GM12878 (cell line): ENCODE results near the gene MAML3. TPM values are rescaled to one million over a fixed set of nuclear protein-coding genes. Genes with fewer than 3 reads are reported as not detected.

Experiments used
- ATAC-seq: fragments of 200-7000 bp; cut with Tn5 transposase; 3 replicates; pipeline ENCODE4 v1.9.1; 2020; ENCODE audit warnings: mild to moderate bottlenecking, moderate library complexity
- BruUV-seq: library from RNA; stranded (reverse); fragments of 400-500 nt; replicated peaks from 2 replicates; lab custom pipeline; 2021; lab: Mats Ljungman, UMichigan
- CTCF ChIA-PET: fragments of 300-600 bp; sonication (Branson Sonifier 250); formaldehyde crosslinking; extraction: SDS; loops from one replicate; lab custom pipeline; 2021; ENCODE audit warnings: inconsistent platforms; lab: Yijun Ruan, JAX
- POLR2A ChIA-PET: fragments of 350-600 bp; formaldehyde crosslinking; extraction: SDS; loops from one replicate; lab custom pipeline; 2021; ENCODE audit warnings: inconsistent platforms; lab: Charles Lee
- RAD21 ChIA-PET: fragments of 300-600 bp; sonication (Branson Sonifier 250); formaldehyde crosslinking; loops from one replicate; lab custom pipeline; 2023; ENCODE audit warnings: antibody characterized with exemption; ENCODE audit not compliant: unreplicated experiment; lab: Charles Lee
- SMC1A ChIA-PET: fragments of 300-600 bp; sonication (Branson Sonifier 250); formaldehyde crosslinking; loops from one replicate; lab custom pipeline; 2023; ENCODE audit not compliant: unreplicated experiment, uncharacterized antibody; lab: Charles Lee
- DNase-seq: peaks from one replicate; pipeline ENCODE4 v3.0.0-alpha.2; 2011; ENCODE audit warnings: low read depth, low spot score
- FAIRE-seq: peaks from 3 replicates; lab custom pipeline; 2011; peaks lifted over from hg19 to GRCh38; lab: Jason Lieb, UNC
- H2AFZ ChIP-seq: 2 replicates; pipeline ENCODE4 v1.6.0; 2011; ENCODE audit warnings: low read depth, low read length, control low read depth; ENCODE audit not compliant: control insufficient read depth
- H3K27ac ChIP-seq: 2 replicates; pipeline ENCODE4 v1.5.1; 2011; ENCODE audit warnings: control low read depth; ENCODE audit not compliant: control insufficient read depth, insufficient read depth
- H3K27me3 ChIP-seq, 2 experiments: replicated peaks in 1 of 2; 2 replicates each; pipeline versions ENCODE4 v1.6.0 to v1.6.1; 2011; ENCODE audit warnings: low read length in 1 of 2; ENCODE audit not compliant: control insufficient read depth in 2 of 2, insufficient read depth in 2 of 2
- H3K36me3 ChIP-seq, 2 experiments: 2 replicates each; pipeline ENCODE4 v1.5.1; 2011; ENCODE audit warnings: low read length in 1 of 2; ENCODE audit not compliant: control insufficient read depth in 2 of 2, insufficient read depth in 2 of 2
- H3K4me1 ChIP-seq: 2 replicates; pipeline ENCODE4 v1.6.1; 2011; ENCODE audit warnings: mild to moderate bottlenecking, low read length, moderate library complexity, mixed read lengths; ENCODE audit not compliant: control insufficient read depth, insufficient read depth
- H3K4me2 ChIP-seq: 2 replicates; pipeline ENCODE4 v1.6.0; 2011; ENCODE audit warnings: control low read depth; ENCODE audit not compliant: control insufficient read depth, insufficient read depth
- H3K4me3 ChIP-seq: fragments of 200-600 bp; sonication (generic); 2 replicates; pipeline ENCODE4 v1.5.1; 2016
- H3K79me2 ChIP-seq: 2 replicates; pipeline ENCODE4 v1.6.0; 2011; ENCODE audit warnings: low read length; ENCODE audit not compliant: control insufficient read depth, insufficient read depth
- H3K9ac ChIP-seq: 2 replicates; pipeline ENCODE4 v1.8.0; 2011; ENCODE audit warnings: low read length, control low read depth, mixed read lengths; ENCODE audit not compliant: control insufficient read depth, insufficient read depth
- H3K9me3 ChIP-seq: replicated peaks from 3 replicates; pipeline ENCODE4 v1.5.1; 2011; ENCODE audit warnings: mild to moderate bottlenecking, low read length; ENCODE audit not compliant: control insufficient read depth, insufficient read depth
- H4K20me1 ChIP-seq: 2 replicates; pipeline ENCODE4 v1.6.0; 2011; ENCODE audit not compliant: control insufficient read depth, insufficient read depth
- CHD1 ChIP-seq: IDR thresholded peaks from 2 replicates; pipeline ENCODE4 v1.6.1; 2012; ENCODE audit warnings: low read depth, low read length, improper control_type of control experiment
- CREM ChIP-seq: IDR thresholded peaks from 2 replicates; pipeline ENCODE4 v1.6.1; 2014; ENCODE audit warnings: antibody characterized with exemption, low read depth
- EP300 ChIP-seq, 2 experiments: fragments of 150-350 bp in 1 of 2; IDR thresholded peaks; 2 replicates each; pipeline ENCODE4 v1.6.1; 2011 to 2012; ENCODE audit warnings: low read depth in 2 of 2, low read length in 2 of 2, borderline replicate concordance in 1 of 2, improper control_type of control experiment in 1 of 2, inconsistent platforms in 1 of 2; ENCODE audit not compliant: control insufficient read depth in 1 of 2
- SMAD1 ChIP-seq: fragments of 450-650 bp; IDR thresholded peaks from 2 replicates; pipeline ENCODE4 v1.6.1; 2018; ENCODE audit warnings: mild to moderate bottlenecking, low read depth; ENCODE audit not compliant: partially characterized antibody
- WGBS: methylation state at CpG from one replicate; pipeline ENCODE4 v1.1.6; 2016; ENCODE audit warnings: low lambda C conversion rate; ENCODE audit not compliant: insufficient replicate concordance, insufficient coverage; ENCODE audit errors: missing lambda C conversion rate; 5-methylcytosine and 5-hydroxymethylcytosine counted together
- in situ Hi-C: fragments of 300-500 bp; cut with MboI; formaldehyde crosslinking; loops from 9 replicates; pipeline ENCODE4 v1.14.3; 2018; ENCODE audit warnings: mixed read lengths
- intact Hi-C: fragments of 100-400 bp; cut with micrococcal nuclease; formaldehyde crosslinking; loops from one replicate; pipeline ENCODE4 v1.14.2; 2022; ENCODE audit not compliant: unreplicated experiment
- polyA plus RNA-seq, 11 experiments: library from polyadenylated mRNA; depleted of rRNA in 4 of 11; unstranded in 6 of 11; stranded (reverse) in 5 of 11; fragments of >200 nt; fragmentation: Nextera tagmentation in 4 of 11; fragmentation: Illumina TruSeq in 1 of 11; extraction: Ambion mirVana in 4 of 11; extraction: Trizol in 1 of 11; gene quantifications; 1 replicate in 1 of 11; 2 replicates in 10 of 11; pipeline versions ENCODE4 v1.2.1 to v1.2.3, GENCODE V29; 2011 to 2016; ENCODE audit warnings: inconsistent platforms in 2 of 11, missing spikeins in 2 of 11, low read depth in 1 of 11
- total RNA-seq, 4 experiments: library from RNA; depleted of rRNA in 3 of 4; stranded (reverse); fragments of >200 nt in 3 of 4; fragmentation: Illumina TruSeq in 1 of 4; extraction: Trizol in 1 of 4; gene quantifications; 2 replicates each; pipeline versions ENCODE4 v1.2.1 to v1.2.3, GENCODE V29; 2013 to 2021
- TF ChIP-seq, protein P1 (sequence below): fragments of 450-650 bp; IDR thresholded peaks from 2 replicates; pipeline ENCODE4 v1.6.1; 2017; ENCODE audit warnings: mild to moderate bottlenecking, moderate library complexity

Gene MAML3
- total and polyA plus RNA-seq, 10 of the 15 experiments (the other 5 are each of a cell fraction or from before 2014, with no cell fraction given) = under 0.01 to 0.53 (median 0.06) TPM; not detected in 2

DNA sequence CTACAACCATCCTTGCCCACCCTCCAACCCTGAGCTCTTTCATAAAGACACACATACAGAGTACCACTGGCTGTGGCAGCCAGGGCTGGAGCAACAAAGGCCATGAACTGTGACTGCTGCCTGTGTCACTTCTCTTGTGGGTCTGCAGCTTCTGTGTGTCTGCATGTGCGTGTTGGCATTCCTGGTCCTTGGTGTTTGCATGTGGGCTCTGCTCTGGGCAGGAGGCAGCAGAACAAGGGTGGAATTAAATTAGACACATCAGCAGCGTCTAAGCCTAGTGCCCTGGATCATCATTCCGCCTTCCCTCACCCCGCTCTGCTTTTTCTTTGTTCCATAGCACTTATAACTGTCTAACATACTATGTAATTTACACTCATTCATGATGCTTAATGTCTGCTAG is 330.6 kb downstream of the MAML3 start:
- TF ChIP-seq CREM (no peak), CHD1 (no peak), EP300 (IDR thresholded peaks at IDR 0.05; ENCODE audit: borderline replicate concordance in 1 of 2, control insufficient read depth in 1 of 2, low read depth in 2 of 2, low read length in 2 of 2) (no peak), SMAD1 (no peak)
- TF ChIP-seq, protein P1, sequence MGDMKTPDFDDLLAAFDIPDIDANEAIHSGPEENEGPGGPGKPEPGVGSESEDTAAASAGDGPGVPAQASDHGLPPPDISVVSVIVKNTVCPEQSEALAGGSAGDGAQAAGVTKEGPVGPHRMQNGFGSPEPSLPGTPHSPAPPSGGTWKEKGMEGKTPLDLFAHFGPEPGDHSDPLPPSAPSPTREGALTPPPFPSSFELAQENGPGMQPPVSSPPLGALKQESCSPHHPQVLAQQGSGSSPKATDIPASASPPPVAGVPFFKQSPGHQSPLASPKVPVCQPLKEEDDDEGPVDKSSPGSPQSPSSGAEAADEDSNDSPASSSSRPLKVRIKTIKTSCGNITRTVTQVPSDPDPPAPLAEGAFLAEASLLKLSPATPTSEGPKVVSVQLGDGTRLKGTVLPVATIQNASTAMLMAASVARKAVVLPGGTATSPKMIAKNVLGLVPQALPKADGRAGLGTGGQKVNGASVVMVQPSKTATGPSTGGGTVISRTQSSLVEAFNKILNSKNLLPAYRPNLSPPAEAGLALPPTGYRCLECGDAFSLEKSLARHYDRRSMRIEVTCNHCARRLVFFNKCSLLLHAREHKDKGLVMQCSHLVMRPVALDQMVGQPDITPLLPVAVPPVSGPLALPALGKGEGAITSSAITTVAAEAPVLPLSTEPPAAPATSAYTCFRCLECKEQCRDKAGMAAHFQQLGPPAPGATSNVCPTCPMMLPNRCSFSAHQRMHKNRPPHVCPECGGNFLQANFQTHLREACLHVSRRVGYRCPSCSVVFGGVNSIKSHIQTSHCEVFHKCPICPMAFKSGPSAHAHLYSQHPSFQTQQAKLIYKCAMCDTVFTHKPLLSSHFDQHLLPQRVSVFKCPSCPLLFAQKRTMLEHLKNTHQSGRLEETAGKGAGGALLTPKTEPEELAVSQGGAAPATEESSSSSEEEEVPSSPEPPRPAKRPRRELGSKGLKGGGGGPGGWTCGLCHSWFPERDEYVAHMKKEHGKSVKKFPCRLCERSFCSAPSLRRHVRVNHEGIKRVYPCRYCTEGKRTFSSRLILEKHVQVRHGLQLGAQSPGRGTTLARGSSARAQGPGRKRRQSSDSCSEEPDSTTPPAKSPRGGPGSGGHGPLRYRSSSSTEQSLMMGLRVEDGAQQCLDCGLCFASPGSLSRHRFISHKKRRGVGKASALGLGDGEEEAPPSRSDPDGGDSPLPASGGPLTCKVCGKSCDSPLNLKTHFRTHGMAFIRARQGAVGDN = no peak
- TF ChIP-seq, all 136 proteins: peak for 0
- Histone ChIP-seq H4K20me1 (no peaks in the 10 kb centered on the region), H3K79me2 (no peaks in the 10 kb centered on the region), H3K27ac (no peak overlapping the region), H3K4me3 (no peak overlapping the region), H3K4me2 (no peak overlapping the region), H3K9ac (no peak overlapping the region), H3K27me3 (peaks cover 0 to 4% of the 10 kb centered on the region in 2 experiments; a peak in 3 of 4 replicates), H2AFZ (no peak overlapping the region), H3K4me1 (no peaks in the 10 kb centered on the region), H3K9me3 (no peaks in the 10 kb centered on the region), H3K36me3 (no peaks in the 10 kb centered on the region)
- 15% methylated on average over 4 of the region's 4 CpGs for WGBS
- ChIA-PET SMC1A (no interaction called here), CTCF (no interaction called here), RAD21 (no interaction called here), POLR2A (interaction anchor here (0.5 kb wide), 1 partner anchor 52 kb away, joined by 4 read pairs; no protein-coding TSS in a partner anchor)
- FAIRE-seq (no peak), ATAC-seq (no peak), DNase-seq (no peak)
- intact Hi-C loops (no loop called here), in situ Hi-C loops (no loop called here)
- no TSS peak for BruUV-seq
